HL-60/S4 treated with phorbol 12-myristate 13-acetate at 8.2 ng/mL for 4 days and 3 days (cell line): ENCODE measurements around the gene VAC14.

Source experiments
- in situ Hi-C: fragments of 300-500 bp; cut with MboI; formaldehyde crosslinking; loops from 2 replicates; pipeline ENCODE4 v1.15.0; 2022; ENCODE audit warnings: low sequenced_read_pairs

The VAC14 gene

DNA sequence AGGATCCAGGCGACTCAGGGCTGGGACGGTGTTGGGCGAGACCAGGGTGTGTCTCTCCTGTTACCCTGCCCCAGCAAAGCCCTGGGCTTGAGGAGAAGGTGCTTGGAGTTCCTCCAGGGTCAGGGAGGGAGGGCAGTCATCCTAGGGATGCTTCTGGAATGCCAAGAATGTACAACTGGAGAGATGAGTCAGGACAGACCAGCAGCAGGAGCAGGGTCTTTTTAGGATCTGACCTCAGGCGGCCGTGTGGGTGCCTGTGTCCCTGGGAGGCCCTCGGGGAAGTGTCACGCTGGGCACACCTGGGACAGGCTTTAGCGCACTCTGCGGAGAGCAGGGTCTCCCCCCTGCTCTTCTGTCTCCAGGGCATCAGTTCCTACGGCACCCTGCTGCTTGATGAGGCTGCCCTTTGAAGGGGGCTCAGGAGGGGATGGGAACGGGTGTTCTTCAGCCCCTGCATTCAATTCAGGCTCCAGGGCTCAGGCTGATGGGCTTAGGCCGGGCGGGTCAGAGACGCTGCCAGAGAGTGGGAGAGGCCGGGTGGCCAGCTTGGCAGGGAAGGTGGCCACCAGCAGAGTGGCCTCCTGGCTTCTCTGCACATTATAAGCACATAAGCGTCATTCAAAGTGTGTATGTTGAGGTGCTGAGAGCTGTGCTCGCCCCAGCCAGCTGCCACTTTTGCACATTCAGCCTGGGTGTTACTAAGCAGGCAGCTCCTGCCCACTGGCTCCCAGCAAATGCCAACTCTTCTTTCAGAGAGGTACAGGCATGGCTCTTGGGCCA lies 106.7 kb downstream of the VAC14 start:
- in situ Hi-C loops: no loop called here

DNA sequence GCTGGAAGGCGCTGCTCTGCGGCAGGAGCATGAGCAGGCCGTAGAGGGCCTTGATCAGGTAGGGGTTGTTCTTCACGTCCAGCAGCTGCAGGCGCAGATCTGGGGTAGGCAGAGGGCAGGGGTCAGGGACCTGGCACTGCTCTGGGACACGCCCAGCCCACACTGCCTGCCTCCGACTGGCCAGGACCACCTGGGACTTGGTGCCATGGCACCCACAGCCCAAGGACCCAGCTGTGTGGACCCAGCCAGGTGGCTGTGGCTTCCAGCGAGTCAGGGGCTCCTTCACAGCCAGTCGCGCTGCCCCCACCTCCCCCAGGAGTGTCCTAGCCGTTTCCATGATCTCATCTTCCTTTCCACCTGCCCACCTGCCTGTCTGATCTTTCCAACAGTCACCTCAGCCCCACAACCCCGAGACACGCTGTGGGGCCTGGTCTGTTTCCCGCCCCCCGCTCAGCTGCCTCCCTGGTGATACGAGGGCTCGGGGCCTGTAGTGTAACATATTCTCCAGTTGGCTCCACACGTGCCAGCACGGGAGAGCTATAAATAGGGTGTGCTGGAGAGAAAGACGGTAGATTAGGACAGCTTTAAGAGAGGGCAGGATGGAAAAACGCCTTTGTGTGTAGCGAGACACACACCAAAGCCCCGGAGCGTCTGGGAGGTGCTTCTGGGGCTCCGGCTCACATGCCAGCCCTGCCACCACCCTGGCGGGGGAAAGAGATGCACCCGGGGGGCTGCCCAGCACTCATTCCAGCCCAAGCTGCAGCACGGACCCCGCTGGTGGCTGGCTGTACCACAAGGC lies 107.9 kb downstream of the VAC14 start:
- in situ Hi-C loops: no loop called here

DNA sequence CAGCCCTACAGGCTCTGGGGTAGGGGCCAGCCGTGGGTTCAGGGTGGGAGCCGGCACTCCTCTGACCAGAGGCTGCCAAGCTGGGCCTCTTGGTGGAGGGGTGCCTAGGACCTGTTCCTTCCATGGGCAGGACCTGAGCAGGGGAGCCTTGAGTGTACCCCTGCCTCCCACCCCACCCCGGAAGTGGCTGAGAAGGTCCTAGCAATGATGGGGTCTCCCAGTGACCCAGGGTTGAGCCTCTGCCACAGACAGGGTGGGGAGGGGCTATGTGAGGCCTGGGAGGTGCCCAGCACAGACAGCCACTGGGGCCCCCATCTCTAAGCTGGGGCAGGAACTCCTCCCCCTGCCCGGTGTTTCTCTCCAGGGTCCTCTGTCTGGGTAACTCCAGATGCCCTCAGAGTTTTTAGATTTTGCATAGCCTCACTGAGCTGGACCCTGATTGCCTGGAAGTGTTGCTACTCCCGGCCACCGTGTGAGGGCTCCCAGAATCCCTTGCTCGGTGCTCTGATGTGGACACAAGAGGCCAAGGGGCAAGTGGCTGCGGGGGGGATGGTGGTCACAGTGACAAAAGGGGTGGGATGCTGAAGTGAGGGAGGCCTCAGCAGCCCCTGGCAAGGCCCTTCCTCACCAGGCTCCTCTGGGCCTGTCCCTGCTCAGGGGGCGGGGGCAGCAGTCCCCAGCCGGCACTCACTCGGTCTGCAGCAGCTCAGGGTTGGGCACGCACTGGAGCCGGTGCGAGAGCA lies 108.7 kb downstream of the VAC14 start:
- in situ Hi-C loops: no loop called here

DNA sequence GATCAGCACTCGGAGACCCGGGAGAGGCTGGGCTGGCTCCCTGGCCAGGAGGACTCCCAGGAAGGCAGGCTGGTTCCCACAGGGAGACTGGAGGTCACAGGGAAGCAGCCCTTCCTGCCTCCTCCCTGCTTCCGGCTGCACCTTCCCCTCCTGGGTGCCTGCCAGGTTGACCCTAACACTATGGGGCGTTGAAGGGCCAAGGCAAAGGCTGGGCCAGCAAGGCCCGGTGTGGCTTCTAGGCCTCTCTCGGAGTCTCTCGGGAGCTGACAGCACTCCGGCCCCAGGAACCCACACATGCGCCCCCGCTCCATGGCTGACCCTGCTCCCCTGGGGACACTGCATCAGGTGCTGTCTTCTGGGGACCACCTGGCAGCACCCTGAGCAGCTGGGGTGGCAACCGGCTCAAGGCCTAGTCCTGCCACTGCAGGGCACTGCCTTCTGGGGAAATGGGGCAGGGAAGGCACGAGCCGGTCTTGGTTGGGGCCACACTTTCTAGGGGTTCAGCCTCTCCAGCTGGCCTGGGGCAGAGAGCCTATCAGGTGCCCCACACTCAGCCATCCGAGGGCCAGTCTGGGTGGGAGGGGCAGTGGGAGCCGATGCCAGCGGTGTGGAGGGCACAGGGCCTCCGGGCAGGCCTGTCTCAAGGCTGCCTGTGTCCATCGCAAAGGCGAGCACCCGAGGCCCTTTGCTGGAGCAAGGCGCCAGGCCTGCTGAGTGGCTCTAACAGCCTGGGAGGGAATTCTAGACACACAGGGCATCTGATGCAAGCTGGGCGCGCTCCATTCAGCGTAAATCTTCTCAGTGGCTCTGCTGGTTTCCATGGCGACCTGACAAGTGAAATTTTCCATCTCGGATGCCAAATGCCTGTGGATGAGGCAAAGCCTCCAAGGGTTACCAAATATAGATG lies 109.5 kb downstream of the VAC14 start:
- in situ Hi-C loops: no loop called here

DNA sequence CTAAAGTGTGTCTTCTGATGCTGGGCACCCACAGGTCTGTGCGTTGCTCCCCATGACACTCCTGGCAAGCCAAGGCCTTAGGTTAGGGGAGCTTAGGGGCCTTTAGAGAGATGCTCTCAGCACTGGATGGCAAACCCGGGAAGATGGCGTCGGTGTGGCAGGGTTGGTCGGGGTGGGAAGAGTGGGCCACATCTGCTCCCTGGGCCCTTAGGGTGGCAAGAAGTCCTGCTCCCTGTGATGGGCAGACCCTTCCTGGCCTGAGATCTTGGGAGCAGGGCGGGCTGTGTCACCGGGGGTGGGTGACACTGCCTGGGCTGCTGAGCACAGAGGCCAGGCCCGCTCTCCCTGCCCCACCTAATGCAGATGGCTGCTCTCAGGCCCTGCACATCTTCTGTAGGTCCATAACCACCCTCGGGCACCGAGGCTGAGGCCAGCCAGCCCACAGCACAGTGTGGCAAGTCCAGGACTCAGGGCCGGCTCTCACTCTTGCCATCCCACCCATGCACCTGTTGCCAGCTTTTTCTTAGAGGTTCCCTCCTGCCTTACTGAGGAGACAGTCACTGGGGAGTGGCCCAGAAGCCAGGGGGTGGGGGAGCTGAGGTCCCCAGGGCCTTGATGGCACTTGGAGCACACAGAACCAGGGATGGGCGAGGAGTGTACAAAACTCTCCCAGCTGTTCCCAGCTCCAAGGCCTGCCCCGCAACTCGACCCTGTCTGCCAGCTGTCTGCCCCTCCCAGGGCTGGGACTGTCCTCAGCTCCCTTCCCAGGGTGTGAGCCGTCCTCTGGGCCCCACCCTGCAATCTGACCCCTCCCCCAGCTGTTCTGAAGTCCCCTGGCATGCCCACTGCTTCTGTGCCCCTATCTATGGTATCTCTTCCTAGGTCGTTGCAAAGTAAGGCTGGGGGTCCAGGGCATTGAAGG lies 110.7 kb downstream of the VAC14 start:
- in situ Hi-C loops: no loop called here

DNA sequence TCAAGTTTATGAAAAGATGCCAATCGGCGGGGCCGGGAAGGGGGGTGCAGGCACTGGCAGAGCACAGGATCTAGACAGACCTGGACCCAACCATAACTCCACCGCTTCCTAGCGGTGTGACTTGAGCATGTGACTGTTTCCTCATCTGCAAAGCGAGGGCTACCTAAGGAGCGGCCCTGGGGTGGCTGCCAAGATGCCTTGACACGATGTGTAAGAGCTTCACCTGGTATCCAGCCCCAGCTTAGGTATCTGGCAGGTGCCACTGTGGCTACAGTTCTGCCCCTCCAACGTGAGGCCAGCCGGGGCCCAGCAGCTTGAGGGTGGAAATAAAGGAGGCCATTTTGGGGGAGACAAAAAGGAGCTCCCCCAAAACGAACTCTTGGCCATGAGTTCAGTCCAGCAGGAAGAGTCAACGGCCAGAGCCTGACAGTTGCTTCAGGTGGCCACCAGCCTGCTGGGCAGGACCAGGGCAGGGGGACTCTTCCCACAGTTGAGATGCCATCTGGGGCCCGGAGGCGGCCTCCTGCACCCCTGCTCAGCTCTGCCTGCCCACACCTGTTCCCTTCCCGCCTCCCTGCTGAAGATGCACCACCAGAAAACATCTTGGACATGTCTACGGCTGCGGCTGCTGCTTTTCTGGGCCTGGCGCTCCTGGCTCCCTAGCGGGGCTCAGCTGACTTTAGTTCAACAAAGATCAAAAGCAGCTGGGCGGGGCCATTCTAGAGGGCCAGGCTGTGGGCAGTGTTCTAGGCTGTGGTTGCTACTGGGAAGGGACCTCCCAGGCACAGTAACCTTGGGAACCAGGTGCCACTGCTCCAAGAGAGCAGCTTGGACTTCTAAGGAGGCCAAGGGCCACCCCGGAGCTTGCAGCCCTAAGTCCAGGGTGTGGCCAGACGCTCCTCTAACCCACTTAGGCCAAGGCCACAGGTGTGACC lies 111.7 kb downstream of the VAC14 start:
- in situ Hi-C loops: no loop called here

DNA sequence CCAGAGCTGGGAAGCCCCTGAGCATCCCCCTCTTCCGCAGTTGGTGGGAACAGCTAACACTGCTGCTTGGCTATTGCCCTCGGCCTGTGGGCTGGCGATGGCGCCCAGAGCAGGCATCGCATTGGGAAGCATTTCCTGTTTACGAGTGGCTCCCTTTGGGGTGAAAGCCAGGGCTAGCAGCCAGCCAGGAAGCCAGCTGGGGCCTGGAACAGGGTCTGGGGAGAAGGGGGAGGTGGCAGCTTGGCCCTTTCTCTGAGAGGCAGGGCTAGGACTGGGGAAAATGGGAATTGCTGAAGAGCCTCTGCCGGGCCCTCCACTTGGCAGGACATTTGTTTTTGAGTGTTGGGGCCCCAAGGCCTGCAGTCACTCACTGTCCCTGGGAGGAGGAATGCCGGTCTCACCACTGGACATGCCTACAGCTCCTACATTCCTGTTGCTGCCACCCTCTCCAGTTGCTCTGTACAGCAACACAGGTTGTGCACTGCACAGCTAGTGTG lies 112.7 kb downstream of the VAC14 start:
- in situ Hi-C loops: no loop called here

DNA sequence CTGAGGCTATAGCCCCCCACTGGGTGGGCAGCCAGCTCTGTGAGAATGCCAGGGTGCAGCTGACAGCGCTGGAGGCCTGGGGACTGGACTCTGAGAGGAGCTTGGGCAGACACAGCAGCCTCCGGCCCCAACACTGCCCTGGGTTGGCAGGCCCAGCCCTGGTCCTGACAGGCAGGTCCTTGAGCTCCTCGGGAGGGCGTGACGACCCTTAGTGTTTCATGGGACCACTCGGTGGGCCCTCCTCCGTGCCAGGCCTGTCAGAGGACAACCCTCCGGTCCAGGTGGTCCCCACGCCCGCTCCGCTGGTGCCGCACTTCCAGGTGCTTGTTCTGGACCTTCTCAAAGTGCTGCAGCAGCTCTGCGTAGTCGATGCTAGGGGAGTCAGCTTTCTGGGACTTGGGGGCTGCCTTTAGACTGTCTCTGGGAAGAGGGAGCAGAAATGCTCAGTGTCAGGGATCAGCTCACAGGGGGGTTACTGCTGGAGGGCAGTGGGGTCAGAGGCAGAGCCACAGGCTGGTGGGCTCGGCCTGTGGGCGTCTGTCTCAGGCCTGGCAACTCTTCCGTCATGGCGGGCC lies 113.2 kb downstream of the VAC14 start:
- in situ Hi-C loops: no loop called here

DNA sequence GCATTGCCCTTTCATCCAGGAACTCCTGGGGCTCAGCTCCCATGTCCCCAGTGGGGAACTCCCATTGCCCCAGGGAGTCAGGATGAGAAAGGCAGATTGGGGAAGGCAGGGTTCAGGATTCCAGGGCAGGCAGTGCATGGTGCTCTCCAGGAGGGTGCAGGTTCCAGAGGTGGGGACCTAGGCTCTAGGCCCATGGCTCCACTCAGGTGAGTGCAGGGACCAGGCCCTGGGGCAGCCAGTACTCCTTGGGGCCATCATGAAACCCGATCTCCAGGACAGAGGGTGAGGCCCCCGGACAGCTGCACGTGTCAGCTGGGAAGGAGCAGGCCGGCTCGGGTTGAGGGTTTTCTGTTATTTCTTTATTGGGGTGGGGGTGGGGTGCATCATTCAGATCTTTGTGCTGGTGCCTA lies 113.9 kb downstream of the VAC14 start:
- in situ Hi-C loops: no loop called here

DNA sequence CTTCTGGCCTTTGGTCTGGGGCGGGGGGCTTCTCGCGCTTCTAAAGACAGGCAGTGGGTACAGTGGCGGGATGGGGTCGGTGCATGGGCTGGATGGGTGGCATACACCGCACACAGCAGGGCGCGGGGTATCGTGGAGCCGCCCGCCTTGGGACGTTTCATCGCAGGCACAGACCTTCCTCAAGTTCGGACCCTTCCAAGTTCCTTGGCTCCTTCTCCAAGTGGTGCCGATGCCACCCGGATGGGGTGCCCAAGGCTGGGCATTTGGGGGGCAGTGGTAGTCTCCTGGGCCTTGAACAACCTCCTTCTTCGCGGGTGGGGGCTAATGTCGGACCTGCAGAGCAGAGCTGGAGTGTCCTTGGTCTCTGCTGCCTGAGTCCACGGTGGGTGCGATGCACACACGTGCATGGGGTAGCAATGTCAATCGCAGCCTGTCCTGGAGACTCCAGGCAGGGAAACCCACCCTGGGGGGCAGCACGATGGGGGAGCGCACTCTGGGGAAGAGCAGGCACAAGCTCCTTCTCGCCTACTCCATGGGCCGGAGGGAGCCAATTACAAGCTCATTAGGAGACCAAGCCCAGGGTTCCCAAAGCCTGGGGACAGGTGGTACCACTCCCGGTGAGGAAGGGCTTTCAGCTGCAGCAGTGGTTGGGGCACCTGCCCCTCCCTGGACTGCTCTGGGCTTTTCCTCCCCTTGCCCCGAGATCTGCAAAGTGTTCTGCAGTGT lies 114.4 kb downstream of the VAC14 start:
- in situ Hi-C loops: no loop called here

DNA sequence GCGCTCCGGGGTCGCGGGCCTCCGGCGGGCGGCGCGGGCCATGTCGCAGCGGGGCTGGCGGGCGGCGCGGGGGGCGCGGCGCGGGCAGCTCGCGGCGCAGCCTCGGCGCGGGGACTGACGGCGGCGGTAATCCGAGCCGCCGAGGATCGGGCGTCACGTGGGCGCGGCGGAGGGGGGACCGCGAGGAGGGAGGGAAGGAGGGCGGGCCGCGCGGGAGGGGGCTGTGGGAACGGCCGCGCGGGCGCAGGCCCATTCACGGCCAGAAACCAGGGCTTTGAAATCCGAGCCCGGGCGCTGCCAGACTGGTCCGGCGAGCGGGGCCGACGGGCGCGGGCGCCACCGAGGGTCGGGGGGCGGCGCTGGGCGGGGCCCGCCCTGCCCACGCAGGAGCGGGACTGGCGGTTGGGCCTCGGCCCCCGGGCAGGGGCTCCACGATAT lies 115.0 kb downstream of the VAC14 start, which contains the start of gene MTSS2:
Gene MTSS2 (minus strand): TSS at position 116 of the 438 bp plus-strand sequence. CDS start 262 bp downstream, outside the sequence.
- in situ Hi-C loops: no loop called here

DNA sequence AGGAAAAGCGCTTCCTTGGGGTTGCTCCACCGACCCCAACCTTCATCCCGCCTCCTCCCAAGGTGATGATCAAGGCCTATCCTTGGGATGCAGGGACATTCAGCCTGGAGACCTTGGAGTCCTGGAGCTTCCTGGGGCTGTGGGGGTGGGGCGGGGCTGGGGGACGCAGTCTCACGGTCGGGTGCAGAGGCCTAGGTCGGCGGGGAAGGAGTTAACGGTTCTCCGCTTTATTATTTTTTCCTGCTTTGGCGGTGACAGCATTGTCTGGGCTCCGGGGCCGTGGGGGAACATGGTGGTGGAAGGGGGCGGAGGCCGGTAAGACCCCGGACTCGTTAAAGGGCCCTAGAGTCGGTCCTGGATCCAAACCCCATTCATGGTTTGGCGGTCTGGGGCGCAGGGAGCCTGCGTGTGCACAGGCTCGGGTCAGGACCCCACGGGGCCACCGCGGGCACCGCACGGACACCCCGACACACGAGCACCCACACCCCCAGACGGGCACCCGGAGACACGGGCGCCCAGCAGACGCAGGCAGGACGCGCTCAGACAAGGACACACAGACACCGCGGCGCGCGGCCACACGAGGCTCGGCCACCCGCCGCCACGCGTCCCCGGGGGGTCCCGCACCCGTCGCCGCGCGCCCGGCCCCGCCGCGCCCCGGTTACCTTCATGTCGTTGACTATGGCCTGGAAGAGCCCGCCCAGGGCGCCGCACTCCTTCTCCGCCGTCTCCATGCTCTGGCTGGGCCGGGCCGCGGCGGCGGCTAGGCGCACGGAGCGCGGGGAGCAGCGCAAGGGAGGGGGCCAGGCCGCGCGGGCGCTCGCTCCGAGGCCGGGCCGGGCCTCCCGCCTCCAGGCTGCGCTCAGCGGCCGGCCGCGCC lies 115.7 kb downstream of the VAC14 start:
- in situ Hi-C loops: no loop called here

DNA sequence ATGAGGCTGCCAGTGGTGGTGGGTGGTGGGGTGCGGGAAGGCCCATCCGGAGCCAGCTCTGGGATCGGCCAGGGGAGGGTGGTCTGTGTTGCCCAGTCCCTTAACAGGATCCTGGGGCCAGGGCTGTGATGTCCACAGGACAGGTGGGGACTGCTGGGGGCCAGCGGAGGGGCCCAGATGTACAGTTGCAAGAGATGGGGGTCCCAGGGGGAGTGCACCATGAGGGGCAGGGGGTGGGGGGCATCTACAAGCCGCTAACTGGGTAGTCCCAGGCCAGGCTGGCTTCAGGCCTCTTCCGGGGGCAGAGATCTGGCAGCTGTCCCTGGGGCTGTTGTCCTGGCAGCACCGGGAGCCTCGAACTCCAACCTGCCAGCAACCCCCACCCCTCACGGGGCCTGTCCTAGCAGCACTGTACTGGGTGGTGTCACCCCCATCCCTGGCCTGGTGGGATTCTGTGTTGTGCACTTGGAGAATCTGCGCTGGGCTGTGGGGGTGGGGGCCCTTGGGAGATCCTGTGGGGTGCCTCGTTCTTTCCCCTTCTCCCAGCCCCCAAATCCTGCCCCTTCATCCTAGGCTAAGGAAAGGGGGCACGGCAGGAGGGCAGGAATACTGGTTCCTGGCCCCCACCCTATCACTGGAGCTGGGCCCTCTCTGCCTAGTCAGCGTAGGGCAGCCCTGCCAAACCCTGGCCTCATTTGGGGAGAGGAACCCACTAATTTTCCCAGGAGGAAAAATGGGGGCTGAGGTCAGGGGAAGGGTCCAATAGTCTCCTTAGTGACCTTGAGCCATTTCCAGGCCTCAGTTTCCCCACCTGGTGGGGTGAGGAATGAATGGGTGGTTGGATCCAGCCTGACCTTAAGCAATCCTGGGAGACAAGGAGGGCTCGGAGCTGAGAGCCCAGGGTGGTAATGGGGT lies 116.6 kb downstream of the VAC14 start:
- in situ Hi-C loops: no loop called here

DNA sequence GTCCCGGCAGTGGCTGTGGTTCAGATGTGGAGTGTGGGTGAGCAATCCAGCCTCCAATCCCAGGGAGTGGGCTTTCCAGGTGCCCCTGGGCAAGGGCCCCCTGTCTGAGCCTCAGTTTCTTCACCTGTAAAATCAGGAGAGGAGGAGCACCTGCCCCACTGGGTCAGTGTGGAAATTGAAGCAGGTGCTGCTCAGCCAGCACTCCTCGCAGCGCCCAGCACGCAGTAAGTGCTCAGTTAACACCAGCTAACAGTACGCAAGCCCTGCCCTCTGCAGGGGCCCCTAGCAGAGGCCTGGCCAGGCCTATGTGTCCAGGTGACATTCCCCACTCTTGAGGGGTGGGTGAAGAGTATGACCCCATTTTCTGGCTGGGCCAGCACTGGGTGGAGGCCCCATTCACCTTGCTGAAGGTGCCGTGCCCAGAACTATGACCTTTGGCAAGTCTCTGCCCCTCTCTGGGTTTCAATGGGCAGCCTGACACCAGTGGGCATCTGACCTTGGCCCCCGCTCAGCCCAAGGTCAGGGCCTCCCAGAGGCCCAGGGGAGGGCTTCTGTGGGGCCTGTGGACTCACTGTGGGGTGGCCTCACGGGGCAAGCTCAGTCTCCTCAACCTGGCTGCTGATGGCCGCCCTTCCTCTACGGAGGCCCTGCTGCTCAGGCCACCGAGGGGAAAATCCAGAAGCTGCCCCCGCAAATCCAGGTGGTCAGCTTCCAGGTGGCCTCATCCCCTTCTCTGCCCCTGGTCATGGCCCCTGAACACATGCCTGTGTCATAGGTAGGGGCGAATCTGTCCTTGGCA lies 117.6 kb downstream of the VAC14 start:
- in situ Hi-C loops: no loop called here
